ENCODE results near the gene PLA2G4F.

PLA2G4F gene, protein sequence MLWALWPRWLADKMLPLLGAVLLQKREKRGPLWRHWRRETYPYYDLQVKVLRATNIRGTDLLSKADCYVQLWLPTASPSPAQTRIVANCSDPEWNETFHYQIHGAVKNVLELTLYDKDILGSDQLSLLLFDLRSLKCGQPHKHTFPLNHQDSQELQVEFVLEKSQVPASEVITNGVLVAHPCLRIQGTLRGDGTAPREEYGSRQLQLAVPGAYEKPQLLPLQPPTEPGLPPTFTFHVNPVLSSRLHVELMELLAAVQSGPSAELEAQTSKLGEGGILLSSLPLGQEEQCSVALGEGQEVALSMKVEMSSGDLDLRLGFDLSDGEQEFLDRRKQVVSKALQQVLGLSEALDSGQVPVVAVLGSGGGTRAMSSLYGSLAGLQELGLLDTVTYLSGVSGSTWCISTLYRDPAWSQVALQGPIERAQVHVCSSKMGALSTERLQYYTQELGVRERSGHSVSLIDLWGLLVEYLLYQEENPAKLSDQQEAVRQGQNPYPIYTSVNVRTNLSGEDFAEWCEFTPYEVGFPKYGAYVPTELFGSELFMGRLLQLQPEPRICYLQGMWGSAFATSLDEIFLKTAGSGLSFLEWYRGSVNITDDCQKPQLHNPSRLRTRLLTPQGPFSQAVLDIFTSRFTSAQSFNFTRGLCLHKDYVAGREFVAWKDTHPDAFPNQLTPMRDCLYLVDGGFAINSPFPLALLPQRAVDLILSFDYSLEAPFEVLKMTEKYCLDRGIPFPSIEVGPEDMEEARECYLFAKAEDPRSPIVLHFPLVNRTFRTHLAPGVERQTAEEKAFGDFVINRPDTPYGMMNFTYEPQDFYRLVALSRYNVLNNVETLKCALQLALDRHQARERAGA

DNA sequence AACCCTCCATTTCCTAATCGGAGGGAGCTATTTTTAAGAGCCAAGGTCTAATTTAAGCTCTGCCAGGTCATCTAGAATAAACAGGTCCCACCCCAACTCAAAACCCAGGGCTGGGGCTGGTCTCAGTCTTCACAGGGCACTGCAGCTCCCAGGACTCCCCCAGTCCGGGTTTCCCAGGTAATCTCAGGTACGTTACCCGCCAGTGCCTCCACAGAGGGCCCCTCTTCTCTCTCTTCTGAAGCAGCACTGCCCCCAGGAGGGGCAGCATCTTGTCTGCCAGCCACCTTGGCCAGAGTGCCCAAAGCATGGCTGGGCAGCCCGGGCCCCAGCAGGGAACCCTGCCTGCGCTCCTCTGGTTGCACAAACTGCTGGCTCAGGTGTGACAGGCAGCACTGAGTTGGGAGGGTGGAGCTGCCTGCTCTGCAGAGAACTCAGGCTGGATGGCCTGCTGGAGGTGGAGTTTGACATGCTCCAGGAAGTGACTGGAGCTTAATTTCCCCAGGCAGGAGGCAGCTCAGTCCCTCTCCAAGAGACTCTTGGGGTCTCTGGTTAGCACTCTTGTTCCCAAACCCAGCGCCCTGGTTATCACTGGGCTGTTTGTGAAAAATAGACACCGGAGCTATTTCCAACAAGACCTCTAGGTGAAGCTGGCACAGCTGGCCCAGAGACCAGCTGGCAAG lies at the start of gene PLA2G4F:
Gene PLA2G4F (minus strand): TSS at position 394 of the 680 bp plus-strand sequence. CDS start 87 bp downstream, at position 307.
- no peak for DNase-seq

DNA sequence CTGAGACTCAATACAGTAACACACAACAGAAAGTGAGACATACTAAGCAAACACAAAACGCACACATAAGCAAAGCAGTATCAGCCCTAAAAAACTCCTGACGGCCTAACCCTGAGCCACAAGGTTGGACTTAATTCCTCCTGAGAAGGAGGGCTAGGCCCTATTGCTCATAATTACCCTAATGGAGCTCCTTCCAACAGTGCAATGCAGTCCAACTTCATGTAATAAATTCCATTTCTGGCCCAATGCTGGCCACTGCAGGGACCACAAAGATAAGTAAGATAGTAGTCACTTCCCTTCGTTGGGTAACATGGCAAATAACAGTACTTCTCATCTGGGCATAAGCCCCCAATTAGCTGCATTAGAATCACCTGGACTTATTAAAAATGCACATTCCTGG lies 47.5 kb upstream of the PLA2G4F start:
- DNase-seq: no peak

DNA sequence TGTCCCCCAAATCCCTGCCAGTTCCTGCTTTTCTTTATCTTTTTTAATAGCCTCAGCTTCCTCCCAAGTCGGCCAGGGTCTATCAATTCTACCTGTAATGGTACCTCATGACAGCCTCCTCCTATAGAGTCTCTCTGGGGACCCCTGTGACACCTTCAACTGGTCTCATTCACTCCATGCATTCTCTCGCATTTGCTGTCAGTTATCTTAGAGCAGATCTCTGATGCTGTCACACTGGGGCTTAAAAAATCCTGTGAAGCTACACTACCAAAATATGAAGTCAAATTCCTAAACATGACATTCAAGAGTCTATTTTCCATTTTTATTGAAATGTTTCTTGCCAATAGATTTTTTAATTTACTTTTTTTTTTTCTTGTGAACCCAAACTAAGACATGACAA lies 46.2 kb upstream of the PLA2G4F start:
- DNase-seq: no peak

DNA sequence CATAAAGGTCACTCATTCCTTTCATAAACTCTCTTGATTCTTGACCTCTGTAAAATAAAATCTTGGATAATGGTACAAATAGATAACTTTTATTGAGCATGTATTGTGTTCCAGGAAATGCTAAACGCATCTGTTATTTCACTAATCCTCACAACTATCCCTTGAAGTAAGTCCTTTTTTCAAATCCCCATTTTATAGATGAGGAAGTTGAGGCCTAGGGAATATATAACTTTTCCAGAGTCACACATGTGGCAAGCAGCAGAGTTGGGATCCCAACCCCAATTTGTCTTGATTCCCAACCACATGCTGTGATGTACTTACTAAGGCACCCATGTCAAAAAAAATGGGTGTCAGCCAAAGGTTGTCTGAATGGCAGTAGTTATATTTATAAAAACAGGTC lies 45.4 kb upstream of the PLA2G4F start:
- DNase-seq: no peak

DNA sequence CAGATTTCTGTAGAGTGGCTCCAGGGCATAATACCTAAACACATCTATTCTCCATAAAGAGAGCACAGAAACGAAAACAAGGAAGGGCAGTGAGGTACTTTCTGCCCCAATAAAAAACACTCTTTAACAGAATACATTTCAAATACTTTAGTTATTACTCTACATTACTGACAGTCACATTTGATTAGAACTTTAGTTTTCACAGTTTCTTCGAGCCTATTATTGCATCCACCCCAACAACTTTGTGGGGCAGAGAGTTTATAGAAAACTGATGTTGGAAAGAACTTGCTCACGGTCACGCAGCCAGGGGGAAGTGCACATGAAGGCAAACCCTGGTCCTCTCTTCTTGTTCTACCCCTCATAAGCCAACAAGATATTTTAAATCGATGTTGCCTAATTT lies 42.7 kb upstream of the PLA2G4F start:
- no peak for DNase-seq

DNA sequence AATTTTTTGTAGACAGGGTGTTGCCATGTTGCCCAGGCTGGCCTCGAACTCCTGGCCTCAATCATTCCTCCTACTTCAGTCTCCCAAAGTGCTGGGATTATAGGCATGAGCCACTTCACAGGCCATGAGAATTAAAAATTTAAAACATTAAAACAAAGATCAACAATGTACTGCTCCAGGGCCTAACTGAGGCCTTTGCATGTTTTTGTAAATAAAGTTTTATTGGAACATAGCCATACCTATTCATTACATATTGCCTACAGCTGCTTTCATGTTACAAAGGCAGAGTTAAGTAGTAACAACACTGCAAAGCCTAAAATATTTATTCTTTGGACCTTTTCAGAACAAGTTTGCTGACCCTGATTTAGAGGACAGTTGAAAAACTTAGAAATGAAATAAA lies 42.1 kb upstream of the PLA2G4F start:
- DNase-seq: no peak

DNA sequence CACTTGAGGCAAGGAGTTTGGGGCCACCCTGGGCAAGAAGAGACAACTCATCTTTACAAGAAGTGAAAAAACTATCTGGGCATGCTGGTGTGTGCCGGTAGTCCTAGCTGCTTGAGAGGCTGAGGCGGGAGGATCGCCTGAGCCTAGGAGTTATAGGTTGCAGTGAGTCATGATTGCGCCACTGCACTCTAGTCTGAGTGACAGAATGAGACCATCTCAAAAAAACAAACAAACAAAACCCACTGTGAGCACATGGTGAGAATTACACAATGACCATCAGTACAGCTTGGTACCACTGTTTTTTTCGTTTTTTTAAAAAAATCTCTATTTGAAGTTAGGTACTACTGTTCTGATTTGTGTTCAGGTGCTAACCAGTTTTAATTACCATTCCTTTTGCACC lies 38.1 kb upstream of the PLA2G4F start:
- no peak for DNase-seq

DNA sequence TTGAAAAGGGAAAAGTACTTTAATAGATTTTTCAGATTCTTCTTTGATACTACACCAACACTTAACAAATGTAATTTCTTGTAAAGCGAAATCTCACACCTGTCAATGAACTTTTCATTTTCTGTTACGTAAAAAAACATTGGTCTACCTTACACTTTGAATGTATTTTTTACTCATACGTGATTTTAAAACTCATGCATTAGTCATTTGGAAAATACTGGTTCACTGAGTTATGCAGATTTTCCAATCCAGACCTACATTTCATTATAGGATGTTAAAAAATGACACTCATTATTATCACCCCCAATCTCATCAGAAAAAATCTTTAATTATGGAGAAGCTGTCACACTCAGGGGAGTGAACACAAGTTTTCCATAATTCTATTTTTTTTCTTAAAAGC lies 36.9 kb upstream of the PLA2G4F start:
- DNase-seq: no peak

DNA sequence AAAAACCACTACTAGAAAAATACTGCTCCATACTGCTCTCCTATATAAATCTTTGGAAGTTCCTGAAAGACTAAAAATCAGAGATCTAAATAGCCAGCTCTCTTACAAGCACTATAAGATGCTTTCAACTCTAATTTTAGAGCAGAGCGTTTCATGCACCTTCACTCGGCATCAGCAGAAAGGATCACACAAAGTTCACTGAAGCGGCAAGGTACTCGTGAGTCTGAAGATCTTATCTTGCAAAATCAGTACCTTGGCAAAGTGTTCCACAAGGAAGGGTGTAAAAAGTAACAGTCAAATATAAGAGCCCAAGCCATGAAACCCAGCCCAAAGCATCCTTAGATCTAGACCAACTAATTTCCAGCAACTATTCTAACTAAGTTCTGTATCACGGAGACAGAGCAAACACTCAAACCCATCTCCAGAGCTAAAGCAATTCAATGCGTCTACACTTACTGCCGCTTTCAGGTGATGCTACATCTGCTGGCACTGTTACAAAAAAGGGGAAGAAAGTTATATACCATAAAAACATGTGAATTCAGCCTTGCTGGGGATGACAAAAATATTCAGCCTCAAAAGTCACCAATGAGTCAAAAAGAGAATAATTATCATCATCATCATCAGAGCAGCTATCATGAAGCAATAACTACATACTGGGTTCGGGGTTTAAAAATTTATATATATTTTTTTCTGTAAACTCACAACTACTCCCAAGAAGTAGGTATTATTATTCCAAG lies 35.3 kb upstream of the PLA2G4F start:
- no peak for DNase-seq

DNA sequence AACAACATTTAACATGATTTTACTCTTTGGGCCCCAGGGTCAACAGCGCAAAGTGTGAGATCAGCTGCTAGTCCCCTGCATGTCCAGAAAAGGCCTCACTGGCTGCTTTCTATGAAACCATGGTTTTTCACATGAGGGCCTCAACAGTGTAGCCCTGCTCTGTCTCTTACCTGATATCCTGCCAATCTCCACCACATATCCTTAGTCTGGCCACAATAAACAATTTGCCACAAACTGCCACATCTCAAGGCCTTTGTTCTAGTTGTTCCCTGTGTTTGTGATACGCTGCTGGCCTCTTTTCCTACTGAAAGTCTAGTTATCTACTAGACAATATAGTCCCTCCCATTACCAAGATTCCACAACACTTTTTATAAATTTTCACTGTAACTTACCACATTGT lies 33.9 kb upstream of the PLA2G4F start:
- DNase-seq: no peak

DNA sequence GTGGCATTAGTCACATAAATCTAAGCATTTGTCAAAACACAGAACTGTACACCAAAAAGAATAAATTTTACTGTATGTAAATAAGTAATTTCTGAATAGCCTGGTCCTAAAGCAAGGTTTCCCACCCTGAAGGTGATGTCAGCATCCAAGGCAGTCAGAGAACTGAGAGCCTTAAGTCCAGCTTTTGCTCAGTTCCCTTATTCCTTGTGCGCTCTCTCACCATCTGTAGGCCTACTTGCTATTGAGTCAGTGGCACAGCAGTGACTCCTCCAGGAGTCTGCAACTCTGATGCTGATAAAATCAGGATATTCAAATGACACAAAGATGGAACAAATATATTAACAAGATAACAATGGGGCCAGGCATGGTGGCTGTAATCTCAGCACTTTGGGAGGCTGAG lies 29.4 kb upstream of the PLA2G4F start:
- DNase-seq: no peak

DNA sequence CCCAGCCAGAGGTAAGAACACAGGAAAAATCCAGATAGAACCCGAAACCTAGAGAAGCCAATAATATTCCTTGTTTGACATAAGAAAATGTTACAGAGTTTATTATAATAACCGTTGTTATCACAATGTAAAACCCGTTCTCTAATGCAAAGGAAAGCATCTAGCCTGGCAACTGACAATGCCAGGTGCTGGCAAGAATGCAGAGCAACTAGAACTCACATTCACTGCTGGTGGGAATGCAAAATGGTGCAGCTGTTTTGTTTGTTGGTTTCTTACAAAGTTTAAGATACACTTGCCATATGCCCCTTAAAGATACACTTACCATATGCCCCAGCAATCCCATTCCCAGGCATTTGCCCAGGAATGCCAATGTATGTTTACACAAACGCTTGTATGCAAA lies 28.3 kb upstream of the PLA2G4F start:
- no peak for DNase-seq

DNA sequence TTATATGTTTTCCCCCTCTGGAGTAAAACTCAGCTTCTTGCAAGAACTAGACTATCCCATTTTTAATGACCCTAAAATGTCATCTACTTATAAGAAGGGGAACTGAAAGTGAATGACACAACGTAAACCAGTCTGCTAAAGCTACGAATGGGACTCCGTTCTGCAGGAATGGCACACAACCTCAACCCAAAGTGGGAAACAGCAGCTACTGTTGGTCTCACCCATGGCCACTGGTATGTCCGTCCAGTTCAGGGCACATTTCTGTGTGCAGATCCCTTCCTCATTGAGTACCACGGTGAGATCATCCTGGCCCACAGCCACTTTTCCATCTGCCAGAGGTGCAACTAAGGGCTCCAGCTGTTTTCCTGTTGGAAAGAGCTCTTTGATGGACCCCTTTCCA lies 27.9 kb upstream of the PLA2G4F start:
- DNase-seq: no peak

DNA sequence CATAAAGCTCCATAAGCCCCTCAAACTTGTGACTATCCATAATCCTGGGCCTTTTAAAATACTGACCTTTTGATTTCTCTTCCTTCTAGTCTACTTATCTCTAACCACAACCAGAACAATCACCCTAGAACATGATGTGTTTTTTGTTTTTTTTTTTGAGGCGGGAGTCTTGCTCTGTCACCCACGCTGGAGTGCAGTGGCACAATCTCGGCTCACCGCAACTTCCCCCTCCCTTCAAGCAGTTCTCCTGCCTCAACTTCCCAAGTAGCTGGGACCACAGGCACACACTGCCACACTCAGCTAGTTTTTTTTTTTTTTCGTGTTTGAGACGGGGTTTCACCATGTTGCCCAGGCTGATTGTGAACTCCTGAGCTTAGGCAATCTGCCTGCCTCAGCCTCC lies 26.5 kb upstream of the PLA2G4F start:
- no peak for DNase-seq

DNA sequence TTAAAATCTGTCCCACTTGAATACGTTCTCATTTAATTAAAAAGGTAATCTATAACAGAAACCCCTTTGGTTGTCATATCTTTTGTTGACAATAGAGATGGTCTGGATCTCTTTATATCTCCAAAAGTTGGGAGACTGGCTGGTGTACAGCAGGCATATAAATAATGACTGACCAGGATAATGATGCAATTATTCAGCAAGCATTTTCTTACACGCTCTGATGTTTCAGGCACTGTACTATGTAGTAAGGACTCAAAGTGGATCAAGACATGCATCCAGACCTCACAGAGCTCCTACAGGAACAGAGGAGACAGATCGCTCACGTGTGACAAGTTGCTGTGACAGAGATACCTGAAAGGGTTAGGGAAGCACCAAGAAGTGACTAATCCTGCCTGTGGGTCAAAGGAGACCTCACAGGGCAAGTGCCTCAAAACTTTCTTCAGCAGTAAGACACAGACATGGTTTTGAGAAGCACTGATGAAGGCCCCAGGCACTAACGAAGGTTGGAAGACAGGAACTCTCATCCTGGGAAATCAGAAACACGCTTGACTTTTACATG lies 26.0 kb upstream of the PLA2G4F start:
- no peak for DNase-seq

DNA sequence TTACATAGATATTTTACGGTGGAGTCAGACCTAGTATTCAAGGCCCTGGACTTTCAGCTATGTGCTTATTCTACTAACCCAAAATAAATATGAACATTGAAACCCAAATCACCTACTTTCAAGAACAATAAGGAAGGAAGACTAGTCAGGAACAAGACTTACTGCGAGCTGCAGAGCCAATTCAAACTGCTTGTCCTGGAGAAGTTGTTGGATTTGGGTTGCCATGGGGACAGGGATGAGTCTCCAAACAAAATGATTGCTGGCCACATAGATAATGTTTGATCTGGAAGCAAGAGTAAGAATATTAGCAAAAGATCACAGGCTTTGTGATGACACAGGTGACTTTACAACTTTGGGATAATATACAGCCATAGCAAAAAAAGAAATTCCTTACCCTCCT lies 21.6 kb upstream of the PLA2G4F start:
- no peak for DNase-seq

DNA sequence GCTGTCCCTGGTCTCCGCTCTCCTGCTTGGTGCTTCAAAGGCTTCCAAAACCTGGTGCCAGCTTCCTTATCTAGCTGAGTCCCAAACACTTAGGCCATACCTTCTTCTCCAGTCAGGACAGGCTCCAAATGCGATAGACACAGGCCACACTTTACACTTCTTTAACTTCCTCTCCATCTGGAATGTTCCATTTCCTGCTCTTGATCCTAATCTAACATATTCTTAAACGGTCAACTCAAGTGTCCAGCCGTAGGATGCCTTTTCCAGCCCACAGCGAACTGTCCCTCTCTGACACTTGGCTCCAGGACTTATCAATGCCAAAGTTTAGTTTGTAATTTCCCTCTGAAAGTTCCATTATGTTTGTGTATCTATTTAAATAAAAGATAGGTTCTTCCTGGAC lies 19.2 kb upstream of the PLA2G4F start:
- DNase-seq: no peak

DNA sequence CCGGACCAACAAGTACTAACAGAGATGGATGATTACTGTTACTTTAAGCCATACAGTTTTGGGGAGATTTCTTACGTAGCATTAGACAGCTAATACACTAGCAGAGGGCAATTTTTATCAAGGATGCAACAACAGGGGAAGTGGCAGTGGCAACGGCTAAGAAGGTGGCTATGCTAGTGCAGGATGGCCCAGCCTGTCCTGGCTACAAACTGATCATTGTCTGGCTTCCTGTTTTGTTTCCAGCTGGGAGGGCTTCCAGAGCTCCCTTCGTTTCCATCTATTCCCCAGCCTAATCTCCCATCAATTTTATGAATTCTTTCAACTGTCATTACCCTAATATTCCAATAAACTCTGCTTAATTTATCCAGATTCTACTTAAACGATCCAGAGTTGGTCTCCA lies 16.0 kb upstream of the PLA2G4F start:
- DNase-seq: no peak

DNA sequence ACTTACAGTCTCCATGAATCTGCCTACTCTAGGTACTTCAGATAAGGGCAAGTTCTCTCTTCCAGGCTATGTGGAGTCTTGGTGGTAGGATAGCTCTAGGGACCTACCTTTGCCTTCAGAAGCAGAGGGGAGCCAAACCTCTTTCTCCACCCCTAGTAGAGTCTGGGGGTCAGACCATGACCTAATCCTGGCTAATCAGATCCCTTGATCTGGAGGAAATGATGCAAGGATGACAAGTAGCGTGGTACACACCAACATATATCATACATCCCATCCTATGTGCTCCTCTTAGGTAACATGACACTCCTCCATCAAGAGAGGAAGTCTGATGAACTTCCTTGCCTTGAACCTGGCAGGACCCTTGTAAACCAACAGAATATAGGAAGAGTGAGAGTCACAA lies 15.4 kb upstream of the PLA2G4F start:
- no peak for DNase-seq

DNA sequence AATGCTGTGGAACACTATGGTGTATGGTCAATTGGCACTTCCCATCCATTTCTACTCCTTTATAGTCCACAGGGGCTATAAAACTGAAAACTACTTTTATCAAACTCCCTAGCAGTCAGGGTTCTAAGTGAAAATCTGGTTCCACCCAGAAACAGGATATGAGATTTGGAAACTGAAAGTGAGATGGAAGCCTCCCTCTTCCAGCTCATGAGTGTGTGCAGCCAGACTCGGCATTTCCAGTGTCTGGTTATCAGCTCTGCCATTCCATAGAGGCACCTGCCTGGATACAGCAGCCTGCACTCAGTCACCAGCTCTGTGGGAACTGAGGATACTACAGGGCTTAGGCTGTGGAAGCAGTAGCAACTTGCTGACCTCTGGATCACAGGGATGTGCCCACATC lies 14.7 kb upstream of the PLA2G4F start:
- DNase-seq: no peak

DNA sequence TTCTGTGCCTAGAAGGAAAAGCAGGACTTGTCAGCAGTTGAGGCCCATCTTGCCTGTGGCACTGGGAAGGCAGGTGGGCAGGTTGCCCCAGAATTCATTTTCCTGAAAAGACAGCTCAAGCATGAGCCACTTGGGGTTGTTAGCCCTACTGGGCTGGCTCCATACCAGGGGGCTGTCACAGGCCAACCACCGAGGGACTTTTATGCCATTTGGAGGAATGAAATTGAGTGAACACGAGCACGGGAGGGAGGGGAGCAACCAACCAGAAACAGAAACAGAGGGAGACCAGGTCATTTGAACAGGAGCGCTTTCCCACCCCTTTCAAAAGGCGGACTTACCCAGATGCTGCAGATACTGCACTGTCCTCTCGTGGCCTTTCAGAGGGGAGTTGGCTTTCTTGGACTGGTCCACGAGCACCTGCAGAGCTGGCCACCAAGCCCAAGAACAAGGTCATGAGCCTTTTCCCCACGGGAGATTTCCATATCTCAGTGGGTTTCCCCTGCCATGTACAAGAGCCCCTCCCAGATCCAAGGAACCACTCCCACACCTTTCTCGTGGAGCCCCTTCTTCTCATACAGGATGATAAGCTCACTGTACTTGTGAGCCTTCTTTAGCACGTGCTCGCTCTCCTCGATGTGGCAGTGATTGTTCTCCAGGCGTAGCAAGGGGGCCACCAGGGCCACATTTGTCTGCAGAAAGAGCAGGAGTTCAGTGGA lies 9.9 kb upstream of the PLA2G4F start:
- DNase-seq: no peak

DNA sequence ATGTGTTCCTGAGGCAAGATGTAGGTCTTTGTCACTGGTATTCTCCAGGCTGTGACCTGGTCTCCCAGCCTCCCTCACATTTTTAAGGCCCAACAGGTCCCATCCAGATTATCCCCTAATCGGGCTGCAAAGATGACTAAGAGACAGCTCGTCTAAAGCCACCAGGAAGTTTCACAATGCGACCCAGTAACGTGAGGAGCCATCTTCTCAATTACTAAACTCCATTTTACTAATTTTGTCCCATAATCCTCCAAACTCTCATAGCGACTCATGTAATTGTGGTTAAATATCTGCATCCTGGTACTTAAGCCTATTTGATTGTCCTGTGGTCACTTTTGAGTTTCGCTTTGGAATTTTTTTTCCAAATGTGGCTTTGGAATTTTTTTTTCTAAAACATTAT lies 8.7 kb upstream of the PLA2G4F start:
- no peak for DNase-seq
